ENCODE measurements around the gene FAM98B.

GRCh38 chr15:38406436-38406835, 47.5 kb upstream of the FAM98B start:
- TF ChIP-seq HOXA9 (CRISPR knock-in tag; IDR thresholded peaks at IDR 0.05; ENCODE audit: borderline replicate concordance) (no peak), SETDB1 (CRISPR knock-in tag; IDR thresholded peaks at IDR 0.05; ENCODE audit: borderline replicate concordance) (no peak), ISX (CRISPR knock-in tag; conservative IDR thresholded peaks at IDR 0.05) (no peak)
